HepG2 (cell line): ENCODE measurements around the gene RMI2. TPM values are rescaled to one million over a fixed set of nuclear protein-coding genes. Genes with fewer than 3 reads are reported as not detected.
A peak's percentile ranks its signal among the peaks of the same experiment; 100 is the strongest.

Experiments used
- ARNT2 ChIP-seq: sonication (generic); formaldehyde crosslinking; IDR thresholded peaks from 2 replicates; pipeline ENCODE4 v1.8.0; 2022; ENCODE audit warnings: mild to moderate bottlenecking, low read depth, missing genetic modification reagents, moderate library complexity
- HMG20B ChIP-seq: conservative IDR thresholded peaks from 2 replicates; pipeline ENCODE4 v1.6.1; 2016; ENCODE audit warnings: missing genetic modification reagents, missing compliant biosample characterization
- IRF1 ChIP-seq: sonication (generic); formaldehyde crosslinking; IDR thresholded peaks from 2 replicates; pipeline ENCODE4 v1.4.0; 2020; ENCODE audit warnings: low read depth, mild to moderate bottlenecking, missing genetic modification reagents
- MBD4 ChIP-seq: IDR thresholded peaks from 2 replicates; pipeline ENCODE4 v1.6.1; 2012; ENCODE audit warnings: low read length, inconsistent platforms, borderline replicate concordance
- MIER3 ChIP-seq: IDR thresholded peaks from 2 replicates; pipeline ENCODE4 v1.6.1; 2016; ENCODE audit warnings: missing compliant biosample characterization, borderline replicate concordance
- MYNN ChIP-seq: sonication (generic); formaldehyde crosslinking; IDR thresholded peaks from 2 replicates; pipeline ENCODE4 v1.4.0; 2020; ENCODE audit warnings: mild to moderate bottlenecking, low read depth, missing genetic modification reagents
- MZF1 ChIP-seq: sonication (generic); formaldehyde crosslinking; IDR thresholded peaks from 2 replicates; pipeline ENCODE4 v1.8.1; 2023; ENCODE audit warnings: mild to moderate bottlenecking, missing genetic modification reagents, borderline replicate concordance
- RBAK ChIP-seq: sonication (generic); formaldehyde crosslinking; IDR thresholded peaks from 2 replicates; pipeline ENCODE4 v1.5.1; 2020; ENCODE audit warnings: mild to moderate bottlenecking, missing genetic modification reagents
- RFX3 ChIP-seq: IDR thresholded peaks from 2 replicates; pipeline ENCODE4 v1.6.1; 2016; ENCODE audit warnings: missing biosample characterization, missing genetic modification reagents
- SRSF4 ChIP-seq: fragments of 200-400 bp; formaldehyde crosslinking; IDR thresholded peaks from one replicate; pipeline ENCODE4 v1.6.1; 2018; ENCODE audit warnings: mild to moderate bottlenecking, low read depth, low read length, moderate library complexity; ENCODE audit not compliant: poor library complexity, severe bottlenecking
- THYN1 ChIP-seq: sonication (generic); formaldehyde crosslinking; IDR thresholded peaks from 2 replicates; pipeline ENCODE4 v1.8.1; 2023; ENCODE audit warnings: low read depth, mild to moderate bottlenecking, moderate library complexity, missing genetic modification reagents, borderline replicate concordance
- ZBTB34 ChIP-seq: sonication (generic); formaldehyde crosslinking; IDR thresholded peaks from 2 replicates; pipeline ENCODE4 v1.8.0; 2022; ENCODE audit warnings: mild to moderate bottlenecking, missing genetic modification reagents
- ZBTB44 ChIP-seq: sonication (generic); formaldehyde crosslinking; IDR thresholded peaks from 2 replicates; pipeline ENCODE4 v1.4.0; 2020; ENCODE audit warnings: missing genetic modification reagents
- ZC3H13 ChIP-seq: sonication (generic); formaldehyde crosslinking; IDR thresholded peaks from 2 replicates; pipeline ENCODE4 v1.8.1; 2023; ENCODE audit warnings: mild to moderate bottlenecking, missing genetic modification reagents, moderate library complexity
- ZNF101 ChIP-seq: sonication (generic); formaldehyde crosslinking; IDR thresholded peaks from 2 replicates; pipeline ENCODE4 v1.4.0; 2020; ENCODE audit warnings: mild to moderate bottlenecking, low read depth, missing genetic modification reagents, borderline replicate concordance
- ZNF343 ChIP-seq: sonication (generic); formaldehyde crosslinking; IDR thresholded peaks from 2 replicates; pipeline ENCODE4 v1.4.0; 2020; ENCODE audit warnings: mild to moderate bottlenecking, missing genetic modification reagents
- ZNF431 ChIP-seq: sonication (generic); formaldehyde crosslinking; IDR thresholded peaks from 2 replicates; pipeline ENCODE4 v1.9.0; 2022; ENCODE audit warnings: missing genetic modification reagents, low read depth, mild to moderate bottlenecking, borderline replicate concordance
- ZNF530 ChIP-seq: sonication (generic); formaldehyde crosslinking; IDR thresholded peaks from 2 replicates; pipeline ENCODE4 v1.5.0; 2020; ENCODE audit warnings: low read depth, mild to moderate bottlenecking, missing genetic modification reagents
- ZNF691 ChIP-seq: sonication (generic); formaldehyde crosslinking; IDR thresholded peaks from 2 replicates; pipeline ENCODE4 v1.4.0; 2020; ENCODE audit warnings: missing genetic modification reagents, low read depth, mild to moderate bottlenecking, borderline replicate concordance
- ZNF749 ChIP-seq: sonication (generic); formaldehyde crosslinking; IDR thresholded peaks from 2 replicates; pipeline ENCODE4 v1.8.0; 2022; ENCODE audit warnings: mild to moderate bottlenecking, missing genetic modification reagents, moderate library complexity, borderline replicate concordance
- ZNF776 ChIP-seq: sonication (generic); formaldehyde crosslinking; IDR thresholded peaks from 2 replicates; pipeline ENCODE4 v1.4.0; 2020; ENCODE audit warnings: mild to moderate bottlenecking, missing genetic modification reagents
- ZNF784 ChIP-seq: sonication (generic); formaldehyde crosslinking; IDR thresholded peaks from 2 replicates; pipeline ENCODE4 v1.5.1; 2020; ENCODE audit warnings: missing genetic modification reagents, mild to moderate bottlenecking, borderline replicate concordance
- polyA plus RNA-seq, 8 experiments: library from polyadenylated mRNA; depleted of rRNA in 3 of 8; stranded (reverse) in 7 of 8; unstranded in 1 of 8; fragments of >200 nt; fragmentation: Illumina TruSeq in 4 of 8; extraction: Trizol in 4 of 8; gene quantifications; 2 replicates each; pipeline versions ENCODE4 v1.2.1 to v1.2.3, GENCODE V29; 2011 to 2016; ENCODE audit warnings: low read depth in 4 of 8, missing spikeins in 1 of 8, mixed read lengths in 1 of 8; ENCODE audit not compliant: insufficient read depth in 1 of 8
- total RNA-seq, 5 experiments: library from RNA; depleted of rRNA; stranded (reverse); fragments of >200 nt; fragmentation: Illumina TruSeq; extraction: Trizol; gene quantifications; 2 replicates each; pipeline ENCODE4 v1.2.3, GENCODE V29; 2016; ENCODE audit warnings: low read depth in 1 of 5

RMI2 gene
- total and polyA plus RNA-seq, 2 of the 13 experiments (the other 11 are each of a cell fraction or from before 2014, with no cell fraction given): 24.5 to 55.7 TPM

- TF ChIP-seq ZBTB34 (CRISPR knock-in tag) (0 out of 2 replicates have a peak, but pooled peaks have one; percentile 10), ZNF784 (CRISPR knock-in tag) (no peak; the same call in 1 of the 2 replicates), ZC3H13 (CRISPR knock-in tag) (peak; percentile 72; the same call in 1 of the 2 replicates), ARNT2 (CRISPR knock-in tag) (0 out of 2 replicates have a peak, but pooled peaks have one; percentile 62), ZNF101 (CRISPR knock-in tag) (no peak), RBAK (no peak), ZNF776 (peak; percentile 61; the same call in 1 of the 2 replicates), ZNF530 (CRISPR knock-in tag) (no peak), MBD4 (no peak), MYNN (CRISPR knock-in tag) (no peak), MZF1 (CRISPR knock-in tag) (no peak), ZNF343 (peak; percentile 54; the same call in 1 of the 2 replicates), SRSF4 (no peak), IRF1 (CRISPR knock-in tag) (0 out of 2 replicates have a peak, but pooled peaks have one; percentile 78), ZNF431 (CRISPR knock-in tag) (peak; percentile 1; the same call in 1 of the 2 replicates), RFX3 (CRISPR knock-in tag) (no peak), THYN1 (CRISPR knock-in tag) (no peak; the same call in 1 of the 2 replicates), HMG20B (CRISPR knock-in tag) (no peak), ZBTB44 (CRISPR knock-in tag) (no peak), ZNF691 (CRISPR knock-in tag) (peak; percentile 87), MIER3 (CRISPR knock-in tag) (0 out of 2 replicates have a peak, but pooled peaks have one; percentile 3), ZNF749 (CRISPR knock-in tag) (0 out of 2 replicates have a peak, but pooled peaks have one; percentile 46)
These were observed 37.4 kb upstream of the RMI2 start (continued) for GRCh38 chr16:11307639-11308492.
